Measurements from ENCODE around the gene PTPN18.
A peak's percentile ranks its signal among the peaks of the same experiment; 100 is the strongest.

The PTPN18 gene

GRCh38 chr2:130347220-130347925 is 8.5 kb upstream of the PTPN18 start:
- H3K4me3 ChIP-seq = no peak overlapping the region
- H4K20me1 ChIP-seq = peaks cover 67% of the 10 kb centered on the region
- no peak overlapping the region for H3K27ac ChIP-seq
- H3K9me3 ChIP-seq = no peaks in the 10 kb centered on the region
- no peaks in the 10 kb centered on the region for H3K27me3 ChIP-seq
- peaks cover 28% of the 10 kb centered on the region for H3K4me1 ChIP-seq
- H3K9ac ChIP-seq = no peak overlapping the region
- TF ChIP-seq Cebpa-rat (IDR thresholded peaks at IDR 0.05) = no peak
- H3K36me3 ChIP-seq = peaks cover 53% of the 10 kb centered on the region
- H3K4me2 ChIP-seq = no peak overlapping the region

GRCh38 chr2:130349174-130349573 is 6.7 kb upstream of the PTPN18 start:
- Histone ChIP-seq H3K9ac (no peak overlapping the region), H3K27ac (no peak overlapping the region), H3K4me3 (no peak overlapping the region), H3K27me3 (no peaks in the 10 kb centered on the region), H3K4me1 (peaks cover 38% of the 10 kb centered on the region), H3K9me3 (no peaks in the 10 kb centered on the region), H3K36me3 (peaks cover 51% of the 10 kb centered on the region), H3K4me2 (no peak overlapping the region), H4K20me1 (peaks cover 55% of the 10 kb centered on the region)
- TF ChIP-seq Cebpa-rat (IDR thresholded peaks at IDR 0.05) = no peak

- H3K4me2 ChIP-seq = peak overlapping the region; percentile 97
- peaks cover 50% of the 10 kb centered on the region for H3K4me1 ChIP-seq
- peak overlapping the region; percentile 48 for H3K4me3 ChIP-seq
- H3K36me3 ChIP-seq = peaks cover 26% of the 10 kb centered on the region
- no peak for TF ChIP-seq Cebpa-rat (IDR thresholded peaks at IDR 0.05)
- peak overlapping the region; percentile 71 for H3K9ac ChIP-seq
- peak overlapping the region; percentile 72 for H3K27ac ChIP-seq
- H3K27me3 ChIP-seq = no peaks in the 10 kb centered on the region
- H3K9me3 ChIP-seq = no peaks in the 10 kb centered on the region
- peaks cover 30% of the 10 kb centered on the region for H4K20me1 ChIP-seq
Observed at GRCh38 chr2:130351711-130352110, 4.1 kb upstream of the PTPN18 start.

- Histone ChIP-seq H3K27me3 (no peaks in the 10 kb centered on the region), H3K9me3 (no peaks in the 10 kb centered on the region), H3K4me1 (peaks cover 54% of the 10 kb centered on the region), H4K20me1 (peaks cover 25% of the 10 kb centered on the region), H3K4me2 (peak overlapping the region; percentile 97), H3K9ac (peak overlapping the region; percentile 71), H3K27ac (peak overlapping the region; percentile 72), H3K4me3 (peak overlapping the region; percentile 48), H3K36me3 (peaks cover 21% of the 10 kb centered on the region)
- TF ChIP-seq Cebpa-rat (IDR thresholded peaks at IDR 0.05) = no peak
Observed at GRCh38 chr2:130352237-130352636, 3.6 kb upstream of the PTPN18 start.

- Histone ChIP-seq H3K36me3 (peaks cover 8% of the 10 kb centered on the region), H3K9me3 (no peaks in the 10 kb centered on the region), H3K27ac (no peak overlapping the region; the same call in 1 of the 2 replicates), H4K20me1 (peaks cover 13% of the 10 kb centered on the region), H3K27me3 (no peaks in the 10 kb centered on the region), H3K4me1 (peaks cover 54% of the 10 kb centered on the region), H3K9ac (no peak overlapping the region), H3K4me2 (peak overlapping the region; percentile 97), H3K4me3 (no peak overlapping the region)
- no peak for TF ChIP-seq Cebpa-rat (IDR thresholded peaks at IDR 0.05)
Observed at GRCh38 chr2:130353291-130354138, 2.3 kb upstream of the PTPN18 start.

- Histone ChIP-seq H3K9me3 (no peaks in the 10 kb centered on the region), H3K27ac (no peak overlapping the region), H3K4me2 (peak overlapping the region; percentile 97), H3K4me3 (no peak overlapping the region), H3K4me1 (peaks cover 54% of the 10 kb centered on the region), H3K36me3 (peaks cover 3% of the 10 kb centered on the region), H4K20me1 (peaks cover 7% of the 10 kb centered on the region; the same call in 1 of the 2 replicates), H3K27me3 (no peaks in the 10 kb centered on the region), H3K9ac (no peak overlapping the region)
- no peak for TF ChIP-seq Cebpa-rat (IDR thresholded peaks at IDR 0.05)
Observed at GRCh38 chr2:130354139-130354428, 1.8 kb upstream of the PTPN18 start.

- H4K20me1 ChIP-seq = 0 out of 2 replicates have a peak, but pooled peaks cover 5% of the 10 kb centered on the region
- H3K4me2 ChIP-seq = peak overlapping the region; percentile 97
- H3K9ac ChIP-seq = peak overlapping the region; percentile 83
- H3K9me3 ChIP-seq = no peaks in the 10 kb centered on the region
- H3K27me3 ChIP-seq = no peaks in the 10 kb centered on the region
- H3K27ac ChIP-seq = peak overlapping the region; percentile 69
- peaks cover 54% of the 10 kb centered on the region for H3K4me1 ChIP-seq
- peak overlapping the region; percentile 79 for H3K4me3 ChIP-seq
- TF ChIP-seq Cebpa-rat (IDR thresholded peaks at IDR 0.05) = no peak
- 0 out of 2 replicates have a peak, but pooled peaks cover 4% of the 10 kb centered on the region for H3K36me3 ChIP-seq
Observed at GRCh38 chr2:130355172-130355577, 681 bp upstream of the PTPN18 start.

- H3K4me1 ChIP-seq = peaks cover 35% of the 10 kb centered on the region
- H4K20me1 ChIP-seq = no peaks in the 10 kb centered on the region
- H3K9me3 ChIP-seq = no peaks in the 10 kb centered on the region
- H3K27ac ChIP-seq = no peak overlapping the region
- no peak overlapping the region for H3K4me3 ChIP-seq
- TF ChIP-seq Cebpa-rat (IDR thresholded peaks at IDR 0.05) = no peak
- 0 out of 2 replicates have a peak, but pooled peaks cover 4% of the 10 kb centered on the region for H3K36me3 ChIP-seq
- no peak overlapping the region for H3K4me2 ChIP-seq
- H3K27me3 ChIP-seq = no peaks in the 10 kb centered on the region
- H3K9ac ChIP-seq = no peak overlapping the region
Observed at GRCh38 chr2:130357864-130358263, 2.0 kb downstream of the PTPN18 start.

GRCh38 chr2:130358420-130359350 is 2.8 kb downstream of the PTPN18 start:
- Histone ChIP-seq H3K9me3 (no peaks in the 10 kb centered on the region), H3K27me3 (no peaks in the 10 kb centered on the region), H4K20me1 (no peaks in the 10 kb centered on the region), H3K4me3 (no peak overlapping the region), H3K9ac (no peak overlapping the region), H3K4me2 (no peak overlapping the region), H3K36me3 (0 out of 2 replicates have a peak, but pooled peaks cover 4% of the 10 kb centered on the region), H3K4me1 (peaks cover 27% of the 10 kb centered on the region), H3K27ac (no peak overlapping the region)
- TF ChIP-seq Cebpa-rat (IDR thresholded peaks at IDR 0.05) = no peak

Measured in BLaER1 (cell line).